DOHH2 (cell line): ENCODE measurements around the gene GADD45G.

Experiments
- CTCF ChIP-seq: fragments of 200-600 bp; sonication (generic); IDR thresholded peaks from one replicate; pipeline ENCODE4 v1.5.1; 2014; ENCODE audit warnings: antibody characterized with exemption, mild to moderate bottlenecking, low read depth, low read length; ENCODE audit not compliant: poor library complexity, severe bottlenecking
- EZH2phosphoT487 ChIP-seq: fragments of 200-600 bp; sonication (generic); IDR thresholded peaks from 2 replicates; pipeline ENCODE4 v1.6.1; 2017; ENCODE audit warnings: borderline replicate concordance, mild to moderate bottlenecking, antibody characterized with exemption, low read length, moderate library complexity, mixed read lengths

GRCh38 chr9:89639367-89639795 lies 34.6 kb downstream of the GADD45G start:
- TF ChIP-seq CTCF (no peak), EZH2phosphoT487 (no peak)
